NB4 (cell line): ENCODE measurements around the gene SLC48A1.

Source experiments
- DNase-seq: peaks from one replicate; pipeline ENCODE4 v3.0.0; 2010; ENCODE audit warnings: low read depth
- H3K4me3 ChIP-seq: one replicate; pipeline ENCODE4 v1.5.1; 2011; ENCODE audit warnings: mild to moderate bottlenecking, low read depth, low read length, moderate library complexity
- MYC ChIP-seq: IDR thresholded peaks from 2 replicates; pipeline ENCODE4 v1.6.1; 2011; ENCODE audit warnings: low read depth, low read length
- POLR2A ChIP-seq: IDR thresholded peaks from 2 replicates; pipeline ENCODE4 v1.6.1; 2011; ENCODE audit warnings: mild to moderate bottlenecking; ENCODE audit not compliant: insufficient read length; ENCODE audit errors: extremely low read depth
- TF ChIP-seq, protein P1 (sequence below): IDR thresholded peaks from 2 replicates; pipeline ENCODE4 v1.6.1; 2011; ENCODE audit warnings: low read depth, low read length
- TF ChIP-seq, protein P2 (sequence below): IDR thresholded peaks from one replicate; pipeline ENCODE4 v1.5.1; 2012; ENCODE audit warnings: low read depth, low read length

Gene SLC48A1

DNA sequence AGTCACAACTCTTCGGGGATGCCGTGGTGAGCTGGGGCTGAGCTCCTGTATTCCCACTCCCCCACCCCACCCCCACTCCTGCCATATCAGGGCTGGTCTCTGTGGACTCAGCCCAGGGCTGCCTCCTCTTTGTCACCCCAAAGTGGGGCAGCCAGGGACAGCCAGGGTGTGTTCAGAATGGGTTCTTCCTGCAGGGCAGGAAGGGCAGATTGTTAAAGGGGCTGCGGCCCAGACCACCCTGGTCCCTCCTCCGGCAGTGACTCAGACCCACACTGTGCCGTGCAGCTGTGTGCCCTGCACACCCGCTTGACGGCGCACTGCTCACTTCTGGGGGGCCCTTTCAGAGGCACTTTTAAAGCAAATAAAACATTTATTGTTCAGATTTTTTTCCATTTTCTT is 9.3 kb downstream of the SLC48A1 start:
- H3K4me3 ChIP-seq, result no peak overlapping the region
- DNase-seq, result no peak
- TF ChIP-seq MYC (no peak), POLR2A (no peak)
- TF ChIP-seq, protein P1, sequence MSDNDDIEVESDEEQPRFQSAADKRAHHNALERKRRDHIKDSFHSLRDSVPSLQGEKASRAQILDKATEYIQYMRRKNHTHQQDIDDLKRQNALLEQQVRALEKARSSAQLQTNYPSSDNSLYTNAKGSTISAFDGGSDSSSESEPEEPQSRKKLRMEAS, result no peak
- TF ChIP-seq, protein P2, sequence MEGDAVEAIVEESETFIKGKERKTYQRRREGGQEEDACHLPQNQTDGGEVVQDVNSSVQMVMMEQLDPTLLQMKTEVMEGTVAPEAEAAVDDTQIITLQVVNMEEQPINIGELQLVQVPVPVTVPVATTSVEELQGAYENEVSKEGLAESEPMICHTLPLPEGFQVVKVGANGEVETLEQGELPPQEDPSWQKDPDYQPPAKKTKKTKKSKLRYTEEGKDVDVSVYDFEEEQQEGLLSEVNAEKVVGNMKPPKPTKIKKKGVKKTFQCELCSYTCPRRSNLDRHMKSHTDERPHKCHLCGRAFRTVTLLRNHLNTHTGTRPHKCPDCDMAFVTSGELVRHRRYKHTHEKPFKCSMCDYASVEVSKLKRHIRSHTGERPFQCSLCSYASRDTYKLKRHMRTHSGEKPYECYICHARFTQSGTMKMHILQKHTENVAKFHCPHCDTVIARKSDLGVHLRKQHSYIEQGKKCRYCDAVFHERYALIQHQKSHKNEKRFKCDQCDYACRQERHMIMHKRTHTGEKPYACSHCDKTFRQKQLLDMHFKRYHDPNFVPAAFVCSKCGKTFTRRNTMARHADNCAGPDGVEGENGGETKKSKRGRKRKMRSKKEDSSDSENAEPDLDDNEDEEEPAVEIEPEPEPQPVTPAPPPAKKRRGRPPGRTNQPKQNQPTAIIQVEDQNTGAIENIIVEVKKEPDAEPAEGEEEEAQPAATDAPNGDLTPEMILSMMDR, result no peak

- no peak for TF ChIP-seq POLR2A
- TF ChIP-seq, protein P1, result no peak
- TF ChIP-seq, protein P2, result no peak
- TF ChIP-seq MYC, result no peak
- no peak overlapping the region for H3K4me3 ChIP-seq
- DNase-seq, result no peak
These were observed 10.2 kb downstream of the SLC48A1 start for GRCh38 chr12:47783024-47783755.

DNA sequence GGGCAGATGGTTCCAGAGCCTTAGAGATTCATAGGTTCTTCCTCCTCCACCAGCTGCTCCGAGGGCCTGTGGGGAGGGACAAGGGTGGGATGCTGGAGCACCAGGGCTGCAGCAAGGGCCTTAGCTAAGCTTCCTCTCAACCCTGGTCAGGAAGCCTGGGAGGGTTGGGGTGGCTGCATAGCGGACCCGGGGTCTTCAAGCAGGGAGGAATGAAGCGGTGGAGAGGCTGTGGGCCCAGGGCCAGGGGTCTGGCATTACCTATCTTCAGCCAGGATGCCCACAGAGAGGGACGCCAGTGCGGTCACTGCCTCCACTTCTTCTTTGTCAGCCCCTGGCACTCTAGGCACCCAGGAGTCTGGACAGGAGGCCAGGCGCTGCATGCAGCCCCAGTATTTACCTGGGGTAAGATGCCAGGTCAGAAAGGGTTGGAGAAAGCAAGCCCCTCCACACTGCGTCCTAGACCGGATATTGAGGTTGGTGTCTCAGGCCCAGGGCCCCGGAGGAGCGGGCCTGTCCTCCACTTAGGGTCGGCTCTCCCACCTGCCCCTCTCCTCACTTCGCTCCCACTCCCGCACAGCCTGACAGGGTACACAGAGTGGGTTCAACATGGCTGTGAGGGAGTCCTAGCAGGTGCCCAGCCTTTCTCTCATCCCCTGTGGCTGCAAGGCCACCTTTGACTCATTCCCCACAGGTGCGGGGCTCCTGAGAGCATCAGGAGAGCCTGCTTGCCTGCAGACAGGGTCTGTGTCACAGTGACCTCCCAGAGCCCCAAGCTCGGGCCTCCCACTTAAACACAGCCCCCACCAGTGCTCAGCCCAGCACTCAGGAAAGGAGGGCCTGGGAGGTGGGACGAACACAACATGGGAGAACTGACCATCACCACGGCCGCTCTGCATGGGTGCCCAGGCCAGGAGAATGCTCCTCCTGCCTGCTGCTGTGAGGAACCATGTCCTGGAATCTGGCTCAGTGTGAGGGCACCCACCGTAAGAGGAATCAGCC is 11.1 kb downstream of the SLC48A1 start:
- no peak overlapping the region for H3K4me3 ChIP-seq
- TF ChIP-seq, protein P1, result no peak
- TF ChIP-seq, protein P2, result no peak
- no peak for TF ChIP-seq MYC
- no peak for TF ChIP-seq POLR2A
- no peak for DNase-seq

GRCh38 chr12:47785036-47785886 is 12.2 kb downstream of the SLC48A1 start:
- TF ChIP-seq MYC, result no peak
- TF ChIP-seq, protein P1, result no peak
- TF ChIP-seq POLR2A, result no peak
- TF ChIP-seq, protein P2, result no peak
- no peak for DNase-seq
- H3K4me3 ChIP-seq, result no peak overlapping the region

GRCh38 chr12:47785887-47786661 is 13.0 kb downstream of the SLC48A1 start:
- TF ChIP-seq POLR2A (no peak), MYC (no peak)
- TF ChIP-seq, protein P2, result no peak
- TF ChIP-seq, protein P1, result no peak
- H3K4me3 ChIP-seq, result no peak overlapping the region
- no peak for DNase-seq
